Brain pericyte (primary cell): Measurements from ENCODE around the gene SLC9A3.

Experiments
- DNase-seq: peaks from one replicate; pipeline ENCODE4 v3.0.0-alpha.2; 2012; ENCODE audit warnings: low read depth, low spot score

SLC9A3 gene

DNA sequence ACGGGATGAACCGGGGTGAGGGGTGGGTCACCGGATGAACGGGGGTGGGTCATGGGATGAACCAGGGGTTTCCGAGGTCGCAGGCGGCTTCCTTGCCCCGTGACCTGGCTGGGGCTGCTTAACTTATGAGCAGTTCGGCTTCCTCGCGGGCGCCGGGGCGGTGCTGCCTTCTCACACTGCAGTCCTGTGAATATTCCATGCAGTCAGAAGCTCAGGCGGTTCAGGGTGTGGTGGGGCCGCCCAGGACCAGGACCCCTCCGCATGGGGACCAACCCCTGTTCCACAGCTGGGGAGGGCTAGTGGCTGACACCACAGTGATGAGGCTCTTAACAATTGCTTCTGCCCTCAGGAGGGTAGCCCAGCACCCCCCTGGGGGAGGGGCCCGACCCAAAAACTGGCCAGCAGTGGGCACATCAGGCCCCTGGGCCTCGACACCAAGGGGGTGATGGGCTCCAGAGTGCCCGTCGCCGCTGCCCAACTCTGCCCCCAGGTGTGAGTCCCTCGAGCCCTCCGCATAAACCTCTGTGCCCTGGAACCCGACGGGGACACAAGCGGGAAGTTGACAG, 30.9 kb upstream of the SLC9A3 start:
- DNase-seq: no peak

DNA sequence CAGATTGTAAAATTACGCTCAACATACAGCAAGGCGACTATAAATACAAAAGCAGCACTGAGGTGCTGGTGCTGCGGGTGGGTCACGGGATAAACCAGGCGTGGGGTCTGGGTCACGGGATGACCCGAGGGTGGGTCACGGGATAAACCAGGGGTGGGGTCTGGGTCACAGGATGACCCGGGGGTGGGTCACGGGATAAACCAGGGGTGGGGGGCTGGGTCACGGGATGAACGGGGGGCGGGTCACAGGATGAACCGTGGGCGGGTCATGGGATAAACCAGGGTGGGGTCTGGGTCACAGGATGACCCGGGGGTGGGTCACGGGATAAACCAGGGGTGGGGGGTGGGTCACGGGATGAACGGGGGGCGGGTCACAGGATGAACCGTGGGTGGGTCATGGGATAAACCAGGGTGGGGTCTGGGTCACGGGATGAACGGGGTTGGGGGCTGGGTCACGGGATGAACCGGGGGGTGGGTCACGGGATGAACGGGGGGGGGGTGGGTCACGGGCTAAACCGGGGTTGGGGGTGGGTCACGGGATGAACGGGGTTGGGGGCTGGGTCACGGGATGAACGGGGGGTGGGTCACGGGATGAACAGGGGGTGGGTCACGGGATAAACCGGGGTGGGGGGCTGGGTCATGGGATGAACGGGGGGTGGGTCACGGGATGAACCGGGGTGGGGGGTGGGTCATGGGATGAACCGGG, 30.2 kb upstream of the SLC9A3 start:
- DNase-seq: no peak

DNA sequence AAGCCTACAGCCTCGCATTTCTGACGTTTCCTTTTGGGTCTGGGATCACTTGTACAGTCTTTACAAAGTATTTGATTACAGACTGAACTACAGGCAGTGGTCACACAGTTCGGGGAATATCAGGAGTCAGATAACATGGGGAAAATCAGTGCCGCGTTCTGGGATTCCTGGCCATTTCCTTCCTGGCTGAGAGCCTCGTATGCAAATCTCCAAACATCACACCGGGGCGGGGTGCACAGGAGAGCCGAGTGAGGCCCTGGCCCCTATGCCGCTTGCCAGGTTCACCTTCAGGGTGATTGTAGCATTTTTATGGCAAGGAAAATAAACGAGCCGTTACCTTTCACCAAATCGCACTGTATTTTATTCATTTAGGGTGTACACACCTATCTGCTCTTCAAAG, 29.6 kb upstream of the SLC9A3 start:
- no peak for DNase-seq

DNA sequence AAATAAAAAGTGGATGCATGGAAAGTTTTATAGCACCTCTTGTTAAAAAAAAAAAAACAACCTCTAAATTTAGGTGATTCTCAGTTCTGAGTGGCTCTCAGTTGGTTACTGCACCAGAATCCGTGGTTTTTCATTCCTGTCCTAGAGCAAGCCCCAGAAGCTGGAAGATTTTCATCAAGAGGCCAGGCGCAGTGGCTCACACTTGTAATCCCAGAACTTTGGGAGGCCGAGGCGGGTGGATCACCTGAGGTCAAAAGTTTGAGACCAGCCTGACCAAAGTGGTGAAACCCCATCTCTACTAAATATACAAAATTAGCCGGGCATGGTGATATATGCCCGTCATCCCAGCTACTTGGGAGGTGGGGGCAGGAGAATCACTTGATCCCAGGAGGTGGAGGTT, 27.2 kb upstream of the SLC9A3 start:
- no peak for DNase-seq

DNA sequence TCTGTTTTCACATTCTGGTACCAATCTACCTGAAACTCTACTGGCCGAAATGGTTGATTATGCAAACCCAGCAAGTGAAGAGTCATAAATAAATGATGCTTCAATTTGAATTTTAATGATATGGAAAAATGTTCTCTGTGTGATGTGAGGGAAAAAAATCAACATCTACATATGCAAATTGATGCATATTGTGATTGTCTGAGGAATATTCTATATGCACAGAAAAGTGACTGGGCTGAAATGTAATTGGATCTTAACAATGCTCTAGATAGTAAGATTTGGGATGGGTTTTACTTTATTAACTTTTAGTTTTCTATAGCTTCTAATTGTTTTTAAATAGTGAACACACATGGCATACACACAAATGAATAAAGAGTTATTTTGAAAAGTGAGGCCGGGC, 25.0 kb upstream of the SLC9A3 start:
- DNase-seq: no peak

DNA sequence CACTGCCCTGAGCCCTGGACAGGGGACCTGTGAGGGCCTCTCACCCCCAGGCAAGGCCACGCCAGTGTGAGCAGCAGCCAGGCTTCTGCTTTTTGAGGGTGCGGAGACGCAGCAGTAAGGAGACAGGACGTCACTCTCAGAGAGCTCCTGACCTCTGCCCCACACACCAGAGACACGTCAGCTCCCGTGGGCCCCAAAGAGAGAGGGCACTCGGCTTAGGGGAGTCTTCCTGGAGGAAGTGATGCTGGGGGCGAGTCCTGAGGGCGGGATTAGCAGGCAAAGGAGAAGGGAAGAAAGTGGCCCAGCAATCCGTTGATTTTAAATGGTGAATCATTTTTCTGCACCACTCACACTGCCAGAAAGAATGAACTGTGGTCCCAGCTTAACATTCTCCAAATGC, 24.0 kb upstream of the SLC9A3 start:
- DNase-seq: no peak

DNA sequence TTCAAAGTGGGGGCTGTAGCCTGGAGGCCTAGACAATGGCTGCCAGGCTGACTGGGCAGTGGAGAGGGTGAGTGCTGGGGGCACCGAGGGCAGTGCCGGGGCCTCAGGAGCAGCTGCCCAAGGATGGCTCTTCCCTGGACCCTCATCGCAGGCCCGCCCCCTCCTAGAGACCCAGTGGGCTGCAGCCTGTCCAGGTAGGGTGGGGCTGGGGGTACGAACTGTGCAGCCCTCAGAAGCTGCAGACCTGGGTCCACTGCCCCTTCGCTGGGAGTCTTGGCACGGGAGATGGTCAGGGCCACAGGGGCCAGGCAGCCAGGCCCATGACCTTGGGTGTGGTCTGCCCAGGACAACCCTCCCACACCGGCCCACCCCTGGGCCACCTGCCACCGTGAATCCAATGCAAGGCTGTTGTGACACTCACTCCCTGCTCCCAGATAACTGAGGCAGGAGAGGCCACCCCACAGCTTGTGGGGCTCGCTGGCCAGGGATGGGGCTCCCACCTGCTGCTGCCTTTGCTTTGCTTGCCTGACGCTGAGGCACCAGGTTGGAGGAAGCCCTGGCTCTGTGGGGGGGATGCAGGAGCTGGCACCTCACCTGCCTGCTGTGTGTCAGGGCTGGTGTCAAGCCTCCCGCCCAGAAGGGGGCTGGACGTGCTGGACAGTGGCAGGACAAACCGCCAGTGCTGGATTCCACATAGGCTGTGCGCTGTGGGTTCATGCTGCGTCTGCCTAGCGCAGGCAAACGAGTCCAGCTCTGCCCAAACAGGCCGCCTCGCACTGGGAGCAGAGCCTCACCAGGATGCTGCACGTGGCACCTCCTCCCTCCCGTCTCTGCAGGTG, 23.1 kb upstream of the SLC9A3 start:
- no peak for DNase-seq

DNA sequence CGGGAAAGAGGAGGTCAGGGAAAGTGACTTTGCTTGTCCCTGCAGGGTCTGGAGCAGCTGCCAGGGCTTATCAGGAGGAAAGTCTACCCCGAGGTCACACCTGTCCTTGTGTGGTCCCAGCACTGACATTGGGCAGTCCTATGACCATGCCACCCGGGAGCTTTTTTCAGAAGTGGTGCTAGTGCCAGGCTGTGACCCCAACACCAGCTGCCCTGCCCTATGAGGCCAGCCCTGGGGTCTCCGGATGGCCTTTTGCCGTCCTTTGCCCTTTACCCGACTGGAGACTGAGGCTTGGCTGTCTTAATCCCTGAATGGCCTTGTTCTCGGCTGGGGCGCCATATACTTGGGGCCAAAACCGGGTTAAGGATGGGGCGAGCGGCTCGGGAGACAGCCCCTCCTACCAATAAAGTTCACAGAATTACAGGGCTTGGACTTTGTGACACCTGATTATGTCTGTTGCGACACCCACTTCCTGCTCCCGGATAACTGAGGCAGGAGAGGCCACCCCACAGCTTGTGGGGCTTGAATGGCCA, 22.2 kb upstream of the SLC9A3 start:
- no peak for DNase-seq

DNA sequence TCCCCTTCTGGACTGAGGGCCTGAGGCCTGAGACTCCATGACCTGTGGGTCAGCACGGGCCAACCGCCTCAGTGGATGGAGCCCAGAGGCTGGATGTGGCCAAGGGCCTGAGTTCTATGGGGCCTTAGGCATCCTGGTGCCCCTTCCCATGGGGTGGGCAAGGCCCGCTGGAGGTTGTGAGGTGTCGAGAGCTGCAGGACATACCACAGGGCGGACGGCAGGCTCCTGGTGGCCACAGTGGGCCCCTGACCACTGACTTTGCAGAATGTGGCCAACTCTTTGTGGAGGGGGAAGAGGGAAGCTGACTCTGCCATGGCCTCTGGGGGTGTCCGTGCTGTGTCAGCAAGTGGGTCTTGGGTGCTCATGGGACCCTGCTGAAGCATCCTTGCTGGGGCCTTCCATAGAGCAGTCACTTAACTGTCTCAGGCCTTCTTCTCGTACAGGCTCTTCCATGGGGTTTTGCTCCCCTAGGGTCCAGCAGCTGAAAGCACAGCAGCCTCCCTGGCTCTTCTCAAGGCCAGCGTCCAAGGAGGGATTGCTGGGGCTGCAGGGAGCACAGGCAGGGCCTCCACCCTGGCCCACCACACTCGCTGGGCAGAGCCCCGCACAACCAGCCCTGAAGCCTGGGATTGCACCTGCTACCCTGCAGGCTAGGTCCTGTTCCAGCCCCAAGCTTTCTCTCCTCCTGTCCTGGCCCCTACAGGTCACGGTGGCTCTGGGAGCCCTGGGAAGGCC, 21.6 kb upstream of the SLC9A3 start:
- no peak for DNase-seq

DNA sequence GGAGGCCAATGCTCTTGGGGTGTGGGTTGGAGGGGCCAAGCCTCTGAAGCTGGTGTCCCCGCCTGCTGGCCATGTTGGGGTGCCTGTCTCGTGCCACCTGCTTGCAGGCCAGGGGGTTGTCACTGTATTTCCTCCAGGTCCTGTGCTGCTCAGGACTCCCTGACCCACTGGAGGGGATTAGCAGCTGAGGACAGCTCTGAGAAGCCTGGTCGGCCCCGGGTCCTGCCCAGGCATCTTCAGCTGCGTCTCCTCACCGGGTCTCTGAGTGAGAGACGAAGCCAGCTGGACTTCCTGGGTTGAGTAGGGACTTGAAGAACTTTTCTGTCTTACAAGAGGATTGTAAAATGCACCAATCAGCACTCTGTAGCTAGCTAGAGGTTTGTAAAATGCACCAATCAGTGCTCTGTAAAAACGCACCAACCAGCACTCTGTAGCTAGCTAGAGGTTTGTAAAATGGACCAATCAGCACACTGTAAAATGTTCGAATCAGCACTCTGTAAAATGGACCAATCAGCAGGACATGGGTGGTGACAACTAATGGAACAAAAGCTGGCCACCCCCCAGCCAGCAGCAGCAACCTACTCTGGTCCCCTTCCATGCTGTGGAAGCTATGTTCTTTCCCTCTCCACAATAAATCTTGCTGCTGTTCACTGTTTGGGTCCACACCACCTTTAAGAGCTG, 20.6 kb upstream of the SLC9A3 start:
- DNase-seq: no peak

DNA sequence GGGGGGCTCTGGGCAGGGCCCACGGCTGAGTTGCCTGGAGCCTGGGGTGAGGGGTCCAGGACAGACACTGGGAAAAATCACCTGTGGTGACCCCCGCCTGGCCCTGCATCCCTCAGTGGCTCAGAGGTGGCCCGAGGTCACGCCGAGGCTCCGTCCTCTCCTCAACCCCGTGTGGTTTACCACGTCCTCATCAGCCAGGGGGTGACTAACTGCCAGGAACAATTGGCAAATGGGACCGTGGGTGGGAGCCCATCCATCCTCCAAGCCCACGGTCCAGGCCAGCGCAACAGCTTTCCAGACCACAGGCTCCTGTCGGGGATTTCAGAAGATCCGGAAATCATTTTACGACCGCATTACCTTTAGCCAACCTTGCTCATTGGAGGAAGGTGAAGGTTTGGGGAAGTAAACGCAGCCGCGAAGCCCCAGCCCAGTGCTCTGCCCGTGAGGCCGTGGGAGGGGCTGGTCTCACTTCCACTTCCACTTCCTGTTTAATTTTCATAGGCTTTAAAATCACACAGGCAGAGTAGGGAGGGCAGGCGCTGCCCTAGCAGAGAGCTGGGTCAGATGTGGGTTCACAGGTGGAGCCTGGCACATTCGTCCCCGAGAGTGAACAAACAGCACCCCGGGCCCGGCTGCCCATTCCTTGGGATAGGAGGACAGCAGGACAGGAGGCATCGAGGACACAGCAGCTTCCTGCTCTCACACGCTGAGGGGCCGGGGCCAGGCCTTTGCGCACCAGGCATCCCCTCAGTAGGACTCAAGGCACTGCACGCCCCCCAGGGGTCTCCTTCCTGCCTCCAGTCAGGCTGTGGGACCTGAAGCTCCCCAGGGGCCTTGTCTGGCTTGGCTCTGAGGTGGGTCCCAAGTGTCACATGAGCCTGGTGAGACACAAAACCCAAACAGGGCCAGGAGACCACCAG, 19.8 kb upstream of the SLC9A3 start:
- DNase-seq: no peak

DNA sequence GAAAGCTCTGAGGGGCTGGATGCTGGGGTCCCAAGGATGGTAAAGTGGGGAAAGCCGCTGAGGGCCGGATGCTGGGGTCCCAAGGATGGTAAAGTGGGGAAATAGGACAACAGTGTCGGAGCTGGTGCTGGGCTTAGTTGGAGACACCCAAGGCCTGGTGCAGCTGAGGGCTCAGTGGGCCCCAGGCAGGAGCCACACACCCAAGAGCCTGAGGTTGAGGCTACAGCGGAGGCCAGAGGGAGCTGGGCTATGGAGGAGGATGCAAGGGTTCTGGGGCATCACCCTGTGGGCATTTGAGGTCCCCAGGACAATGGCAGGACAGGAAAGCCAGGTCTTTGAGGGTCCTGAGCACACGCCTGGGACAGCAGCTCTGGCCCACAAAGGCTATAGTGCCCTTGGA, 19.1 kb upstream of the SLC9A3 start:
- no peak for DNase-seq

DNA sequence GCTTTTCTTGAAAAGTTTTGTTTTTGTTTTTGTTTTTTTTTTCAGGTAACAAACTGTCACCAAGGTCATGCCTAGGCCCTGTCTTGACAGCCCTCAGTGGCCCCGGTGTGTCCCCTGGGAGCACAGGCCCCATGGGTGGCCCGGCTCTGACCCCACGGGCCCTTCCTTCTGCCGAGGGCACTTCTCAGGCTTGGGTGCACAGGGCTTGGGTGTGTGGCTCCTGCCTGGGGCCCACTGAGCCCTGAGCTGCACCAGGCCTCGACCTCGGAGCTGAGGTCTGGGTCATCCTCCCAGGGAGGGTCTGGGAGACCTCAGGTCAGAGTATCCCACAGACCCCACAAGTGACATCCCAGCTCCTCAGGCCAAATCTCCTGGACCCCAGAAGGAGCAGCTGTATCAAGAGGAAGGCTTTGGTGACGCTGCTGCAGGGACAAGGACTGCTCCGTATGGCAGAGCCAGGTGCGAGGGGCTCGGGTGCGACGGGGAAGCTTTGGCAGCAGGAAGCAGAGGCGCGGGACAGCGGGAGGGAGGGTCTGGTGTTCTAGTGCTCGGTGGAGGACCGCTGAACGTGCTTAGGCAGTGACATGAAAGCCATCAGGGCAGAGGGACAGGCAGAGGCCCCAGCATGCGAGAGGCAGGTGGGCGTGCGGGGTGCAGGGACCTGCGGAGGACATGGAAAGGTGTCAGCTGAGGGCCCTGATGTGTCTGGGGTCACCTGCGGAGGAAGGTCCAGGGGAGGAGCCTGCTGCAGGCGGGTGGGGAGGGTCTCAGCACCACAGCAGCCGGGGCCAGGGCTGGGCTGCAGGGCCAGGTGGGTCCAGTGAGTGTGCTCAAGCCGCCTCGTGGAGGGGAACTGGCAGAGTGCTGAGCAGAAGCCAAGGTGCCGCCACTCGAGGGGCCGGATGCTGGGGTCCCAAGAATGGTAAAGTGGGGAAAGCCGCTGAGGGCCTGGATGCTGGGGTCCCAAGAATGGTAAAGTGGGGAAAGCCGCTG, 18.4 kb upstream of the SLC9A3 start:
- DNase-seq: no peak

DNA sequence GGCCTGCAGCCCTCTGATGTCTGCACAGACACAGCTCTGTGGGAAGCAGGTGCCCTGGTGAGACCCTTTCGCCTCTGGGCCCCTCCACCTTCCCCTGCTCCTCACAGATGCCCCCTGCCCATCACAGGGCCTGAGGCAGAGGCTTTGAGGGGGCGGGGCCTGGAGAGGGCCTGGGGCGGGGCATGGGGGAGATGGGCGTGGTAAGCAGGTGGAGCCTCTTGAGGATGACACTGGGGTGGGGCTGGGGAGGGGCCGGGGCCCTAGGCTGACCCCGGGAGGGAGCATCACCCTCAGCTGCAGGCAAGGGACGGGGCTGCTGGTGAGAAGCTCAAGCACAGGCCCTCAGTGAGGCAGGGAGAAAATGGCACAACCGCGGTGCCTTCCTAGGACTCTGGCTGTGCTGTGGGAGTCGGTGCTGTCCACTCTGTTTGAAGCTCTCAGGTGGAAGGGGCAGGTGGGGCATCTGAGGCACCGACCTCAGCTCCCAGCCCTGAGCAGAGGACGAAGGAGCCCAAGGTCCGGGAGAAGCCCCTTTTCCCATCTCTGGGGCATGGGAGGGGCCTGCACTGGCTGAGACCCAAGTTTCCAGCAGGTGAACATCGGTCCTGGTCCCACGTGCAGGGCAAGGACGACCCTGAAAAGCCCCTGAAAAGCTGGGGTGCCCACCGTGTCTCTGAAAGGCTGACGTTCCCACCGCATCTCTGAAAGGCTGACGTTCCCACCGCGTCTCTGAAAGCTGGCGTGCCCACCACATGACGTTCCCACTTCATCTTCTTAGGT, 17.5 kb upstream of the SLC9A3 start:
- DNase-seq: no peak

DNA sequence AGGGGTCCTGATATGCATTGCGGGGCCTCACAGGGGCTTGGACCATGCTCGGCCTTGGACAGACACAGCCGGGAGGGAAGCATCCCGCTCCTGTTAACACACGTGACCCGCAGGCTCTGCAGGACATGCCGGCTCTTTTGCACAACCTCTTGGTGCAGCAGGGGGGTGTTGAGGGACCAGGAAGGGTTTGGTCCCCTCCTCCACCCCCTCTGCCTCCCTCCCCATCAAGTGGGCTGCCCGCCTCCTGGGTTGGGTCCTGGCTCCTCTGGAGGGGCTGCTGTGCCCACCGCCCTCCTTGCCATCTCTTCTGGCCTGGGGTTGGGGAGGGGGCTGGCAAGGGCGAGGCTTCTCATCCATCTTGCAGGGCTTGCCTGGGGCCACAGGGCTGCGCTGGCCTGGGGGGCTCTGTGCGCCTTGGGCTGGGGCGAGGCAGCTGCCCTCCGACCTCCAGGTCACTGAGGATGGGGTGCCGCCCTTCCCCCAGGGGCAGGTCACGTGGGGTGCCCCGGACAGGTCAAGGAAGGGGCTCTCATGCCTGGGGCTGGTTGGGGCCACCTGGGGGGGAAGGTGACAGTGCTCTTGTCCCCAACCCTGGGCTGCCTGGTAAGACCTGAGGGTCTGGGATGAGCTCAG, 16.8 kb upstream of the SLC9A3 start:
- no peak for DNase-seq

DNA sequence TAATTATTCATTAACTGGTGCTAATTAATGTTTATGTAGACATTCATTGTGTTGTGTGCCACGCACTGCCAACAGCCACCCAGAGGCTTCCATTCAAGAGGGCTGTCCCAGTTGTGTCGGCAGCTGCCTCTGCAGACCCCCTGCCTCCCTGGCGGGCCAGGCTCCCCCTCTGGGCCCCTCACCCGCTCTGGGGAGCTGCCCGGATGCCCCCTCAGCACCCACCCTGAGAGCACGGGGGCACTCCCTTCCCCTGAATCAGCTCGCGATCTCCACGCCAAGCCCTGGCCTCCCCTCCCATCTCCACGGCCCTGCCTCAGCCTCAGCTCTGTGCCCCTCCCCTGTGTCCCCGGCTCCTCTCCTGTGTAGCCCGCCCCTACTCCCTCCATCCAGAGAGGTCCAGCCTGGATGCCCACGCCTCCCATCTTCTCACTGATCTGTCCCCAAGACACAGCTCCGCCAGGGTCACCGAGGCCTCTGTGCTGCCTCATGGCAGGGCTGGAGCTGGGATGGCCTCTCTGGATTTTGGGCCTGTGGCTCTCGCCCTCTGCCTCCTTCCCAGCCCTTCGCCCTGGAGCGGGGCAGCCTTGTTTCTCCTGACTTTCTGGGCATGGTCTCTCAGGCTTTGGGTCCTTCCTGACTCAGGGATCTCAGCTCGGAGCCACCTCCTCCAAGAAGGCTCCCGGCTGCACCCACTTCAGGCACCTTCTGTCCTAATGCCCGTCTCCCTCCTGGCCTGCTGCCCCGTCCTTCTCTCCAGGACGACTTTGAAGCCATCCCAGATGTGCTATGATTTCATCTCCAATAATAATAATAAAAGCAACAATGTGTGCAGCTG, 16.0 kb upstream of the SLC9A3 start:
- DNase-seq: no peak
